Uterus (tissue), 2 donors: ENCODE data around the gene SMARCAL1.

Experiments used
- CTCF ChIP-seq, 4 experiments: fragments of 200-600 bp in 2 of 4; fragments of 450-650 bp in 2 of 4; sonication (generic) in 2 of 4; IDR thresholded peaks; one replicate each; pipeline ENCODE4 v1.5.1; 2016 to 2019; ENCODE audit warnings: antibody characterized with exemption in 4 of 4, mild to moderate bottlenecking in 2 of 4, moderate library complexity in 1 of 4
- POLR2A ChIP-seq, 2 donors: fragments of 450-650 bp; IDR thresholded peaks; one replicate each; pipeline ENCODE4 v1.6.1; 2016; ENCODE audit warnings: antibody characterized with exemption in 2 of 2, mild to moderate bottlenecking in 1 of 2, moderate library complexity in 1 of 2

DNA sequence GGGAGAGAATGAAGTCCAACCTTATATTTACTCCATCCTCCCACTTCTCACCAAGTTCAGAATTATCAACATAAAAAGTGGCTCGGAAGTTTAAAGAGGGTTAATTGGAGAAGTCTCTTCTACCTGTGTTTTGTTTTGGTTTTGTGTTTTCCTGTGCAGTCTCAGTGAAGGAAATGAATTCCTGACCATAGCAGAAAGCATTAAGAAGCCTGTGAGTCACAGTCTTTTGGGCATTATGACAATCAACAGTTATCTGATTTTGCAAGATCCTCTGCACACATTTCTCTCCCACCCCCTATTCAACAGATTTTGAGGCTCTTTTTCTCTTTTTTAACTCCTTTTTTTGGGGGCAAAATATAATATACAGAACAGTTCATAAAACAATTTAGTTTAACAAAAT is 77.8 kb downstream of the SMARCAL1 start:
- TF ChIP-seq CTCF (IDR thresholded peaks at IDR 0.05) (no peak), POLR2A (IDR thresholded peaks at IDR 0.05) (no peak)
